NCI-H1105 (cell line): ENCODE results near the gene MYMK.

ENCODE experiments used
- DNase-seq: peaks from one replicate; lab custom pipeline; 2025; lab: John Stamatoyannopoulos, UW

The MYMK gene

GRCh38 chr9:133505186-133505830 lies 19.5 kb downstream of the MYMK start:
- no peak for DNase-seq

GRCh38 chr9:133502112-133502511 lies 22.6 kb downstream of the MYMK start:
- no peak for DNase-seq

GRCh38 chr9:133499892-133500270 lies 24.9 kb downstream of the MYMK start:
- no peak for DNase-seq

- no peak for DNase-seq
Observed at GRCh38 chr9:133499132-133499891, 25.4 kb downstream of the MYMK start.

- DNase-seq: no peak
Observed at GRCh38 chr9:133496861-133497842, 27.6 kb downstream of the MYMK start.

- no peak for DNase-seq
Observed at GRCh38 chr9:133495327-133496293, 29.1 kb downstream of the MYMK start.

- DNase-seq: no peak
Observed at GRCh38 chr9:133494636-133495326, 30.0 kb downstream of the MYMK start.

- DNase-seq: no peak
Observed at GRCh38 chr9:133493845-133494540, 30.8 kb downstream of the MYMK start.

- no peak for DNase-seq
Observed at GRCh38 chr9:133493428-133493827, 31.3 kb downstream of the MYMK start.

- DNase-seq: no peak
Observed at GRCh38 chr9:133492061-133493021, 32.4 kb downstream of the MYMK start.

GRCh38 chr9:133491656-133491925 lies 33.2 kb downstream of the MYMK start:
- DNase-seq: no peak

GRCh38 chr9:133490865-133491655 lies 33.7 kb downstream of the MYMK start:
- DNase-seq: no peak

GRCh38 chr9:133490201-133490681 lies 34.5 kb downstream of the MYMK start:
- no peak for DNase-seq

GRCh38 chr9:133489253-133490190 lies 35.2 kb downstream of the MYMK start:
- DNase-seq: no peak

GRCh38 chr9:133488686-133489252 lies 36.0 kb downstream of the MYMK start:
- DNase-seq: no peak

- no peak for DNase-seq
Observed at GRCh38 chr9:133487331-133487725, 37.4 kb downstream of the MYMK start.
